ENCODE results near the gene KDM4C.

GRCh38 chr9:7148243-7148765, 390.5 kb downstream of the KDM4C start:
- no peak for TF ChIP-seq POLR2A (IDR thresholded peaks at IDR 0.05; ENCODE audit: low read depth, low read length)
- TF ChIP-seq, protein P1, sequence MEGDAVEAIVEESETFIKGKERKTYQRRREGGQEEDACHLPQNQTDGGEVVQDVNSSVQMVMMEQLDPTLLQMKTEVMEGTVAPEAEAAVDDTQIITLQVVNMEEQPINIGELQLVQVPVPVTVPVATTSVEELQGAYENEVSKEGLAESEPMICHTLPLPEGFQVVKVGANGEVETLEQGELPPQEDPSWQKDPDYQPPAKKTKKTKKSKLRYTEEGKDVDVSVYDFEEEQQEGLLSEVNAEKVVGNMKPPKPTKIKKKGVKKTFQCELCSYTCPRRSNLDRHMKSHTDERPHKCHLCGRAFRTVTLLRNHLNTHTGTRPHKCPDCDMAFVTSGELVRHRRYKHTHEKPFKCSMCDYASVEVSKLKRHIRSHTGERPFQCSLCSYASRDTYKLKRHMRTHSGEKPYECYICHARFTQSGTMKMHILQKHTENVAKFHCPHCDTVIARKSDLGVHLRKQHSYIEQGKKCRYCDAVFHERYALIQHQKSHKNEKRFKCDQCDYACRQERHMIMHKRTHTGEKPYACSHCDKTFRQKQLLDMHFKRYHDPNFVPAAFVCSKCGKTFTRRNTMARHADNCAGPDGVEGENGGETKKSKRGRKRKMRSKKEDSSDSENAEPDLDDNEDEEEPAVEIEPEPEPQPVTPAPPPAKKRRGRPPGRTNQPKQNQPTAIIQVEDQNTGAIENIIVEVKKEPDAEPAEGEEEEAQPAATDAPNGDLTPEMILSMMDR (conservative IDR thresholded peaks at IDR 0.05; ENCODE audit: low read depth, low read length) = no peak
- TF ChIP-seq, protein P2, sequence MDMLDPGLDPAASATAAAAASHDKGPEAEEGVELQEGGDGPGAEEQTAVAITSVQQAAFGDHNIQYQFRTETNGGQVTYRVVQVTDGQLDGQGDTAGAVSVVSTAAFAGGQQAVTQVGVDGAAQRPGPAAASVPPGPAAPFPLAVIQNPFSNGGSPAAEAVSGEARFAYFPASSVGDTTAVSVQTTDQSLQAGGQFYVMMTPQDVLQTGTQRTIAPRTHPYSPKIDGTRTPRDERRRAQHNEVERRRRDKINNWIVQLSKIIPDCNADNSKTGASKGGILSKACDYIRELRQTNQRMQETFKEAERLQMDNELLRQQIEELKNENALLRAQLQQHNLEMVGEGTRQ (IDR thresholded peaks at IDR 0.05; ENCODE audit: low read depth, low read length) = no peak
- TF ChIP-seq MXI1 (IDR thresholded peaks at IDR 0.05; ENCODE audit: borderline replicate concordance, low read depth, low read length) = no peak
- no peak for TF ChIP-seq RAD21 (IDR thresholded peaks at IDR 0.05; ENCODE audit: low read length)
- no peak for TF ChIP-seq RCOR1 (IDR thresholded peaks at IDR 0.05; ENCODE audit: insufficient replicate concordance, low read length)
- no peak for TF ChIP-seq FOS (IDR thresholded peaks at IDR 0.05; ENCODE audit: low read depth, low read length)
- no peak for TF ChIP-seq CHD1 (IDR thresholded peaks at IDR 0.05; ENCODE audit: low read depth, low read length)
- no peak for TF ChIP-seq BHLHE40 (IDR thresholded peaks at IDR 0.05; ENCODE audit: low read depth, low read length)
- no peak for TF ChIP-seq SMC3 (IDR thresholded peaks at IDR 0.05; ENCODE audit: low read depth, low read length)
- TF ChIP-seq RFX5 (IDR thresholded peaks at IDR 0.05; ENCODE audit: low read depth, low read length) = no peak
